DMS114 treated with DMSO at 0.1 percent for 48 hours (cell line): Measurements from ENCODE around the gene PLCH2.

Source experiments
- DNase-seq: peaks from one replicate; lab custom pipeline; 2025; ENCODE audit not compliant: unreplicated experiment; lab: John Stamatoyannopoulos, UW

The PLCH2 gene

GRCh38 chr1:2475571-2475970, 518 bp upstream of the PLCH2 start:
- DNase-seq = no peak

GRCh38 chr1:2477309-2477708, 1.2 kb downstream of the PLCH2 start:
- no peak for DNase-seq

GRCh38 chr1:2477791-2478499, 1.9 kb downstream of the PLCH2 start:
- DNase-seq = no peak

GRCh38 chr1:2479186-2479585, 3.1 kb downstream of the PLCH2 start:
- no peak for DNase-seq

GRCh38 chr1:2479618-2480017, 3.5 kb downstream of the PLCH2 start:
- DNase-seq = no peak

GRCh38 chr1:2480236-2480985, 4.3 kb downstream of the PLCH2 start:
- DNase-seq = no peak

GRCh38 chr1:2480986-2481364, 4.9 kb downstream of the PLCH2 start:
- no peak for DNase-seq

- no peak for DNase-seq
Observed at GRCh38 chr1:2481885-2482284, 5.8 kb downstream of the PLCH2 start.

GRCh38 chr1:2482588-2482987, 6.5 kb downstream of the PLCH2 start:
- no peak for DNase-seq

- DNase-seq = no peak
Observed at GRCh38 chr1:2483026-2483425, 6.9 kb downstream of the PLCH2 start.

- DNase-seq = no peak
Observed at GRCh38 chr1:2483970-2484369, 7.9 kb downstream of the PLCH2 start.

GRCh38 chr1:2486041-2486440, 10.0 kb downstream of the PLCH2 start:
- DNase-seq = no peak

GRCh38 chr1:2486558-2486957, 10.5 kb downstream of the PLCH2 start:
- DNase-seq = no peak

- DNase-seq = no peak
Observed at GRCh38 chr1:2488688-2489087, 12.6 kb downstream of the PLCH2 start.

GRCh38 chr1:2489615-2490014, 13.5 kb downstream of the PLCH2 start:
- no peak for DNase-seq

- no peak for DNase-seq
Observed at GRCh38 chr1:2492091-2492490, 16.0 kb downstream of the PLCH2 start.

- no peak for DNase-seq
Observed at GRCh38 chr1:2493218-2493617, 17.1 kb downstream of the PLCH2 start.

- DNase-seq = no peak
Observed at GRCh38 chr1:2493691-2494322, 17.7 kb downstream of the PLCH2 start.

GRCh38 chr1:2494323-2494693, 18.2 kb downstream of the PLCH2 start:
- DNase-seq = no peak

- no peak for DNase-seq
Observed at GRCh38 chr1:2495026-2495425, 18.9 kb downstream of the PLCH2 start.

- DNase-seq = no peak
Observed at GRCh38 chr1:2495546-2495945, 19.5 kb downstream of the PLCH2 start.

- DNase-seq = no peak
Observed at GRCh38 chr1:2496087-2496622, 20.1 kb downstream of the PLCH2 start.
